Heart right ventricle (tissue), 16 donors: ENCODE data around the gene DISC1. TPM values are rescaled to one million over a fixed set of nuclear protein-coding genes. Genes with fewer than 3 reads are reported as not detected.
"Not testable (repeated sequence)": the region's sequence is repeated elsewhere in the genome, so short reads cannot be mapped to it uniquely, and the experiment has no call there.

Experiments used
- ATAC-seq, 8 donors: fragments of 200-7000 bp; cut with Tn5 transposase; one replicate each; pipeline ENCODE4 v1.9.1; 2020; ENCODE audit warnings: mild to moderate bottlenecking in 8 of 8, moderate library complexity in 8 of 8, moderate number of reproducible peaks in 1 of 8
- DNase-seq, 2 donors: peaks; one replicate each; pipeline ENCODE4 v3.0.0-alpha.2; 2020
- H3K27ac ChIP-seq, 10 donors: fragments of 200-600 bp; sonication (generic) in 2 of 10; one replicate each; pipeline versions ENCODE4 v1.5.0 to v1.8.0; 2020 to 2022; ENCODE audit warnings: mild to moderate bottlenecking in 3 of 10
- H3K27me3 ChIP-seq, 7 donors: fragments of 200-600 bp; one replicate each; pipeline ENCODE4 v1.8.0; 2021 to 2022; ENCODE audit warnings: mild to moderate bottlenecking in 2 of 7
- H3K36me3 ChIP-seq, 9 donors: fragments of 200-600 bp; sonication (generic) in 1 of 9; one replicate each; pipeline versions ENCODE4 v1.5.0 to v1.8.0; 2020 to 2022; ENCODE audit warnings: mild to moderate bottlenecking in 2 of 9
- H3K4me1 ChIP-seq, 9 donors: fragments of 200-600 bp; sonication (generic) in 1 of 9; one replicate each; pipeline versions ENCODE4 v1.5.0 to v1.8.0; 2020 to 2022; ENCODE audit warnings: mild to moderate bottlenecking in 4 of 9
- H3K4me3 ChIP-seq, 10 donors: fragments of 200-600 bp; sonication (generic) in 2 of 10; one replicate each; pipeline versions ENCODE4 v1.5.0 to v1.8.0; 2020 to 2022; ENCODE audit warnings: mild to moderate bottlenecking in 7 of 10, moderate library complexity in 2 of 10
- H3K9me3 ChIP-seq, 11 donors: fragments of 200-600 bp in 10 of 11; sonication (generic) in 2 of 11; one replicate each; pipeline versions ENCODE4 v1.5.0 to v1.8.0; 2013 to 2022; ENCODE audit warnings: mild to moderate bottlenecking in 2 of 11, control low read depth in 1 of 11, moderate library complexity in 1 of 11
- CTCF ChIP-seq, 9 donors: fragments of 200-600 bp; sonication (generic) in 2 of 9; IDR thresholded peaks; one replicate each; pipeline versions ENCODE4 v1.5.0 to v1.8.0; 2021 to 2022; ENCODE audit warnings: antibody characterized with exemption in 9 of 9, mild to moderate bottlenecking in 5 of 9, moderate library complexity in 1 of 9
- WGBS, 2 donors: extraction: QIAGEN DNeasy Blood & Tissue Kit; methylation state at CpG; one replicate each; pipeline ENCODE4 v1.1.7; 2013; ENCODE audit warnings: inconsistent platforms in 1 of 2; 5-methylcytosine and 5-hydroxymethylcytosine counted together
- intact Hi-C, 10 donors: fragments of 100-400 bp; cut with DNase I; formaldehyde crosslinking; loops; one replicate each; pipeline versions ENCODE4 v1.11.1 to v1.14.2; 2022
- polyA plus RNA-seq, 2 donors: library from polyadenylated mRNA; stranded (reverse); fragments of 200-250 nt; gene quantifications; one replicate each; pipeline ENCODE4 v1.2.3, GENCODE V29; 2013
- total RNA-seq, 10 donors: library from RNA; stranded (reverse); fragmentation: NEBNext Ultra II Directional in 3 of 10; extraction: Animal tissue kit (Norgen Biotek cat#: 25700) in 3 of 10; gene quantifications; one replicate each; pipeline versions ENCODE4 v1.2.1 to v1.2.4, GENCODE V29; 2021 to 2023
- donor health status: Arrhythmogenic right ventricular cardiomyopathy.
- donor health status: ischemic (EF 13 %, LVEDD 7.1; RV severe dilation, severe dysfunction).
- donor health status: healthy with polysubstance abuse.
- donor health status: DM: no; HTN: yes; CAD: no.
- donor health status: DM: no; HTN: no; CAD: no.
- donor health status: ischemic (EF 25% LVEDD 6.9; RV normal size, moderate dysfunction).
- donor health status: ischemic (EF 25% LVEDD 5.7; RV mildly dilated, moderate dysfunction).
- donor health status: healthy.
- donor health status: DM: yes; HTN: yes; CAD: no.
- donor health status: Ischemic cardiomyopathy.
- donor health status: ischemic (EF 35%, LVEDD 5.7; RV mildly dilated, moderate dysfunction).
- donor health status: nonischemic (EF 11% LVEDD 7.7; RV severe dilation, severe dysfunction).
- donor health status: DM: yes; HTN: yes; CAD: no.
- donor health status: PGD.
- donor health status: ischemic (EF 29% LVEDD 5.4; RV normal size, mild dysfunction).
- donor health status: nonischemic (EF 23%, LVEDD 6.1; RV moderate dilation, normal function).

Gene DISC1
- total and polyA plus RNA-seq, 12 donors = 1.4 to 6.4 (median 4.0) TPM

- 78 to 82% methylated on average over 7 of the region's 7 CpGs for WGBS, 2 donors
- TF ChIP-seq CTCF (IDR thresholded peaks at IDR 0.05) = no peak
- no peak for DNase-seq
- Histone ChIP-seq H3K4me3 (no peak overlapping the region), H3K4me1 (peaks cover 0 to 31% (median 0%) of the 10 kb centered on the region in 9 donors), H3K27me3 (no peaks in the 10 kb centered on the region), H3K36me3 (no peaks in the 10 kb centered on the region), H3K27ac (no peak overlapping the region), H3K9me3 (peaks cover 0 to 36% (median 21%) of the 10 kb centered on the region in 11 donors)
- intact Hi-C loops = no loop called here
- no peak for ATAC-seq
These were observed 39.8 kb downstream of the DISC1 start for GRCh38 chr1:231666220-231666936.

- Histone ChIP-seq H3K36me3 (no peaks in the 10 kb centered on the region), H3K27me3 (no peaks in the 10 kb centered on the region), H3K4me1 (peaks cover 0 to 31% (median 0%) of the 10 kb centered on the region in 9 donors), H3K27ac (no peak overlapping the region), H3K9me3 (peaks cover 0 to 36% (median 21%) of the 10 kb centered on the region in 11 donors), H3K4me3 (no peak overlapping the region)
- no peak for ATAC-seq
- intact Hi-C loops = no loop called here
- no peak for DNase-seq
- TF ChIP-seq CTCF (IDR thresholded peaks at IDR 0.05) = no peak
- WGBS, 2 donors = 45 to 47% methylated on average over 1 of the region's 1 CpG
These were observed 40.5 kb downstream of the DISC1 start for GRCh38 chr1:231666937-231667608.

- 94 to 98% methylated on average over 3 of the region's 3 CpGs for WGBS, 2 donors
- Histone ChIP-seq H3K27me3 (no peaks in the 10 kb centered on the region), H3K4me1 (peaks cover 0 to 26% (median 0%) of the 10 kb centered on the region in 9 donors), H3K9me3 (peaks cover 0 to 32% (median 20%) of the 10 kb centered on the region in 11 donors), H3K4me3 (no peak overlapping the region), H3K27ac (no peak overlapping the region), H3K36me3 (no peaks in the 10 kb centered on the region)
- DNase-seq (no peak), ATAC-seq (no peak)
- no peak for TF ChIP-seq CTCF (IDR thresholded peaks at IDR 0.05)
- intact Hi-C loops = no loop called here
These were observed 41.4 kb downstream of the DISC1 start for GRCh38 chr1:231667896-231668506.

GRCh38 chr1:231668826-231669225 lies 42.2 kb downstream of the DISC1 start:
- Histone ChIP-seq H3K36me3 (no peaks in the 10 kb centered on the region), H3K4me3 (no peak overlapping the region), H3K27ac (no peak overlapping the region), H3K4me1 (peaks cover 0 to 19% (median 0%) of the 10 kb centered on the region in 9 donors), H3K9me3 (peaks cover 0 to 25% (median 16%) of the 10 kb centered on the region in 11 donors), H3K27me3 (no peaks in the 10 kb centered on the region)
- DNase-seq (no peak), ATAC-seq (no peak)
- TF ChIP-seq CTCF (IDR thresholded peaks at IDR 0.05) = no peak
- intact Hi-C loops = no loop called here

GRCh38 chr1:231669864-231670621 lies 43.5 kb downstream of the DISC1 start:
- Histone ChIP-seq H3K9me3 (peaks cover 0 to 25% (median 16%) of the 10 kb centered on the region in 11 donors), H3K4me1 (peaks cover 0 to 17% (median 0%) of the 10 kb centered on the region in 9 donors)
- intact Hi-C loops, DNase-seq, H3K27ac ChIP-seq, H3K4me3 ChIP-seq, H3K27me3 ChIP-seq, ATAC-seq, H3K36me3 ChIP-seq: not testable (repeated sequence)
- WGBS, 2 donors = 74 to 88% methylated on average over 4 of the region's 4 CpGs
